Epithelial cell of proximal tubule (primary cell): Measurements from ENCODE around the gene TAF6. TPM values are rescaled to one million over a fixed set of nuclear protein-coding genes. Genes with fewer than 3 reads are reported as not detected.

Experiments used
- DNase-seq: peaks from one replicate; pipeline ENCODE4 v3.0.0-alpha.2; 2011; ENCODE audit warnings: low read depth
- H3K4me3 ChIP-seq: 2 replicates; pipeline ENCODE4 v1.5.1; 2011; ENCODE audit warnings: low read depth, mild to moderate bottlenecking, low read length
- CTCF ChIP-seq: conservative IDR thresholded peaks from 2 replicates; pipeline ENCODE4 v1.5.1; 2012; ENCODE audit warnings: low read depth, mild to moderate bottlenecking, low read length
- total RNA-seq: library from RNA; depleted of rRNA; stranded (reverse); fragments of >200 nt; gene quantifications from 2 replicates; pipeline ENCODE4 v1.2.3, GENCODE V29; 2015

TAF6 gene
- total RNA-seq, 1 donor from 2014 or later: 62.8 TPM

- no peak for TF ChIP-seq CTCF
- no peak for DNase-seq
- H3K4me3 ChIP-seq: no peak overlapping the region
Observed at GRCh38 chr7:100155553-100156317, 36.6 kb upstream of the TAF6 start.

GRCh38 chr7:100154651-100155491, 35.7 kb upstream of the TAF6 start:
- H3K4me3 ChIP-seq: no peak overlapping the region
- no peak for TF ChIP-seq CTCF
- DNase-seq: no peak

- no peak overlapping the region for H3K4me3 ChIP-seq
- TF ChIP-seq CTCF: no peak
- DNase-seq: no peak
Observed at GRCh38 chr7:100153708-100154535, 34.8 kb upstream of the TAF6 start.

- no peak for TF ChIP-seq CTCF
- no peak for DNase-seq
- H3K4me3 ChIP-seq: no peak overlapping the region
Observed at GRCh38 chr7:100152937-100153666, 33.9 kb upstream of the TAF6 start.

GRCh38 chr7:100152404-100152803, 33.2 kb upstream of the TAF6 start:
- TF ChIP-seq CTCF: no peak
- DNase-seq: no peak
- no peak overlapping the region for H3K4me3 ChIP-seq
